Kidney epithelial cell (primary cell): Measurements from ENCODE around the gene FSTL4. TPM values are rescaled to one million over a fixed set of nuclear protein-coding genes. Genes with fewer than 3 reads are reported as not detected.

ENCODE experiments used
- DNase-seq: peaks from one replicate; pipeline ENCODE4 v3.0.0-alpha.2; 2010; ENCODE audit warnings: low read depth
- H3K27me3 ChIP-seq: 2 replicates; pipeline ENCODE4 v1.6.0; 2011; ENCODE audit warnings: low read length; ENCODE audit not compliant: control insufficient read depth, insufficient read depth
- H3K36me3 ChIP-seq: 2 replicates; pipeline ENCODE4 v1.5.1; 2011; ENCODE audit warnings: low read length; ENCODE audit not compliant: control insufficient read depth, insufficient read depth
- H3K4me3 ChIP-seq: 2 replicates; pipeline ENCODE4 v1.5.1; 2011; ENCODE audit warnings: low read depth, mild to moderate bottlenecking, control low read depth, low read length
- total RNA-seq: library from RNA; depleted of rRNA; stranded (reverse); fragments of >200 nt; gene quantifications from 2 replicates; pipeline ENCODE4 v1.2.3, GENCODE V29; 2015
- TF ChIP-seq, protein P1 (sequence below): IDR thresholded peaks from 2 replicates; pipeline ENCODE4 v1.5.1; 2011; ENCODE audit warnings: mild to moderate bottlenecking, moderate library complexity, low read length, control low read depth, inconsistent platforms; ENCODE audit not compliant: insufficient read depth, poor library complexity, severe bottlenecking

FSTL4 gene
- total RNA-seq, 1 donor from 2014 or later = not detected

DNA sequence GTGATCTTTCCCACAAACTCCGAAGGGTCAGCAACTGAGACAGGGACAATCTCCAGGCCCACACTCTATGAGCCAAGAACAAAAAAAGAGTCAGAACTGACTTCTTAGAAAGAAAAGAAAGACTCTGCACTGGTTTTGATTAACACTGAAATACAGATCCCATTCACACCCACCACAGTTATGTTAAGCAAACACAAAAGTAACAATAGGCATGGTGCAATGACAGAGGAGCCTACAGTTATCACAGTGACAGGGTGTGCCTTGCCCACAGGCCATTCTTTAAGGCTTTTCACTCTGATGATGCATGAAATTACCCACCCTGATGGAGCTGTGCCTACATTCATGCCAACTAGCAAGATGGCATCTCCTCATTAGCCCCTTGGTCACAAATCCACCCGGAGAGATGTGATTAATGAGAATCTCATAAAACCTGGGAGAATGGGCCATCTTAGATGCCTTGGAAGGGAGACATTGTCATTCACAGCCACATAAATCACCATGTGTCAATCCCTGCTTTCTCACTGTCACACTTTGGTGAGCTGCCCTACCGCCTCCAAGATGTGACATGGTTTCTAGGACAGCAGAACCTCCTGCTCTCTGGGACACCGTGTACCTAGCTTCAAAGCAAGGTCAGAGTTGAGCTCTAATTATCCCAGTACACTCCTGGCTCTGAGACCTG lies 27.6 kb upstream of the FSTL4 start:
- Histone ChIP-seq H3K36me3 (no peaks in the 10 kb centered on the region), H3K27me3 (peaks cover 6% of the 10 kb centered on the region)
- TF ChIP-seq, protein P1, sequence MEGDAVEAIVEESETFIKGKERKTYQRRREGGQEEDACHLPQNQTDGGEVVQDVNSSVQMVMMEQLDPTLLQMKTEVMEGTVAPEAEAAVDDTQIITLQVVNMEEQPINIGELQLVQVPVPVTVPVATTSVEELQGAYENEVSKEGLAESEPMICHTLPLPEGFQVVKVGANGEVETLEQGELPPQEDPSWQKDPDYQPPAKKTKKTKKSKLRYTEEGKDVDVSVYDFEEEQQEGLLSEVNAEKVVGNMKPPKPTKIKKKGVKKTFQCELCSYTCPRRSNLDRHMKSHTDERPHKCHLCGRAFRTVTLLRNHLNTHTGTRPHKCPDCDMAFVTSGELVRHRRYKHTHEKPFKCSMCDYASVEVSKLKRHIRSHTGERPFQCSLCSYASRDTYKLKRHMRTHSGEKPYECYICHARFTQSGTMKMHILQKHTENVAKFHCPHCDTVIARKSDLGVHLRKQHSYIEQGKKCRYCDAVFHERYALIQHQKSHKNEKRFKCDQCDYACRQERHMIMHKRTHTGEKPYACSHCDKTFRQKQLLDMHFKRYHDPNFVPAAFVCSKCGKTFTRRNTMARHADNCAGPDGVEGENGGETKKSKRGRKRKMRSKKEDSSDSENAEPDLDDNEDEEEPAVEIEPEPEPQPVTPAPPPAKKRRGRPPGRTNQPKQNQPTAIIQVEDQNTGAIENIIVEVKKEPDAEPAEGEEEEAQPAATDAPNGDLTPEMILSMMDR = no peak

DNA sequence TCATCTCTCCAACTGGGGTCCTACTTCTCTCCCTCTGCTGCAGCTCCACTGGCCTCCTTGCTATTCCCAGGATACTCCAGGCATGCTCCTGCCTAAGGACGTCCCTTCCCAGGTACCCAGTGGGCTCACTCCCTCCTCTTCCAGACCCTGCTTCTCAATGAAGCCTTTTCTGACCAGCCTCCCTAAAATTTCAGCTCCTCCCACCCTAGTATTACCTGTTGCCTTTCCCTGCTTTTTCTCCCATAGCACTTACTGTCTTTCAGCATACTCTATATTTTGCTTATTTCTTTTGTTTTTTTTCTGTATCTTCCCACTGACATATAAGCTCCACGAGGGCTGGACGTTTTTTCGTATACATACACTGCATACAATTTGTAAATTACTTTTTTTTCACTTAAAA lies 26.1 kb upstream of the FSTL4 start:
- no peaks in the 10 kb centered on the region for H3K36me3 ChIP-seq
- TF ChIP-seq, protein P1 = no peak
- peaks cover 6% of the 10 kb centered on the region for H3K27me3 ChIP-seq
- no peak for DNase-seq
- no peak overlapping the region for H3K4me3 ChIP-seq

More for the DNA sequence above, 27.6 kb upstream of the FSTL4 start:
- DNase-seq = no peak
- no peak overlapping the region for H3K4me3 ChIP-seq

DNA sequence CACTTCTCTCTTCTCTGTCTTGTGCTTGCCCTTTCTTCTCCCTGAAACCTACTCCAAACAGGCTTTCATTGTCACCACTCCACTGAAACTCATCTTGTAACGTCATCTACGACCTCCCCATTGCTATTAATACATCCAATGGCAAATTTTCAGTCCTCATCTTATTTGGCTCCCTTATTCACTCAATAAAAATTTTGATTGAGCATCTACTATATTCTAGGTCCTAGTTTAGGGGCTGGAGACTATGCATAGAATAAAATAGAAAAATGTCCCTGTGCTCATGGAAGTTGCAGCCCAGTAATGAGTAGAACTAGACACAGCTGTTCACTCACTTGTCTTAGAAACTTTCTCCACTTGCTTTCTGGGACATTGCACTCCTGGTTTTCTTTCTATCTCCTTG lies 24.9 kb upstream of the FSTL4 start:
- TF ChIP-seq, protein P1 = no peak
- no peak for DNase-seq
- Histone ChIP-seq H3K36me3 (no peaks in the 10 kb centered on the region), H3K4me3 (no peak overlapping the region), H3K27me3 (peaks cover 6% of the 10 kb centered on the region)

DNA sequence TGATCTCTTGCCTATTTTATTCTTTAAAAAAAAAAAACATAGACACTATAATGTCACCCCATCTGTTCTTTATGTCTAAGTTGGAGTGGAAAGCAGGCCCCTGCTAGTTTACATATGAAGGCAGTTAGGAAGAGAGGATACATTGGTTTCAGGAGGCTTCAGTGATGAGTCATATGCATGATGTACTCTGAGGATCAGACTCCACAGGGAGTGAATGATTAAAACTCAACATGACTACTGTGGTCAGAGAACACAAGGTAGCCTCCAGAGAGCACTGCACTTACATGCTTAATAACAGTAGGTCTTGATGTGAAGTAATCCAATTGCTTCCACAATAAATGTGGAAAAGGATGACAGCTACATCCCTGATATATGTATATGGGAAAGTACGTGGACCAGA lies 22.7 kb upstream of the FSTL4 start:
- DNase-seq = peak; percentile 35
- H3K27me3 ChIP-seq = peaks cover 2% of the 10 kb centered on the region
- no peak overlapping the region for H3K4me3 ChIP-seq
- TF ChIP-seq, protein P1 = no peak
- no peaks in the 10 kb centered on the region for H3K36me3 ChIP-seq

DNA sequence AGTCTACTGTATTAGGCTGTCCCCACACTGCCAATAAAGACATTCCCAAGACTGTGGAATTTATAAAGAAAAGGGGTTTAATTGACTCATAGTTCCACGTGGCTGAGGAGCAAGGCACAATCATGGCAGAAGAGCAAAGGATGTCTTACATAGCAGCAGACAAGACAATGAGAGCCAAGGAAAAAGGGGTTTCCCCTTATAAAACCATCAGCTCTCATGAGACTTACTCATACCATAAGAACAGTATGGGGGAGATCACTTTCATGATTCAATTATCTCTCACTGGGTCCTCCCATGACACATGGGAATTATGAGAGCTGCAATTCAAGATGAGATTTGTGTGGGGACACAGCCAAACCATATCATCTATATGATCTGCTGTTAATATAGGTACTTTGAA lies 14.8 kb upstream of the FSTL4 start:
- no peaks in the 10 kb centered on the region for H3K36me3 ChIP-seq
- TF ChIP-seq, protein P1 = no peak
- no peak overlapping the region for H3K4me3 ChIP-seq
- H3K27me3 ChIP-seq = no peaks in the 10 kb centered on the region
- DNase-seq = no peak

DNA sequence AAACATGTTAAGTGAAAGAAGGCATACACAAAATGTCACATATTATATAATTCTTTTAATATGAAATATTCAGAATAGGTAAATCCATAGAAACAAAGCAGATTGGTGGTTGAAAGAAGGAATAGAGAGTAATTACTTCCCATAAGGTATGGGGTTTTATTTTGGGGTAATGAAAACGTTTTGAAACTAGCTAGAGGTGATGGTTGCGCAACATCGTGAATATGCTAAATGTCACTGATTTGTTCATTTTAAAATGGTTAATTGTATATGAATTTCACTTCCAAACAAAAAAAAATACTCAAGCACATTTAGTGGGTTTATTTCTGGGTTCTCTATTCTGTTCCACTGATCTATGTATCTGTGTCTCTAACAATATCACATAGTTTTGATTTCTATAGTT lies 12.0 kb upstream of the FSTL4 start:
- H3K4me3 ChIP-seq = no peak overlapping the region
- no peak for DNase-seq
- TF ChIP-seq, protein P1 = no peak
- no peaks in the 10 kb centered on the region for H3K36me3 ChIP-seq
- no peaks in the 10 kb centered on the region for H3K27me3 ChIP-seq
